H9 (cell line): ENCODE results near the gene BMP2K. TPM values are rescaled to one million over a fixed set of nuclear protein-coding genes. Genes with fewer than 3 reads are reported as not detected.

Experiments
- DNase-seq: peaks from one replicate; pipeline ENCODE4 v3.0.0-alpha.2; 2017
- H2AFZ ChIP-seq: one replicate; pipeline ENCODE4 v1.6.1; 2013; ENCODE audit warnings: mild to moderate bottlenecking, low read length, control low read depth, moderate library complexity
- H2AK5ac ChIP-seq: 2 replicates; pipeline ENCODE4 v1.6.1; 2013; ENCODE audit warnings: low read length, control low read depth, mixed read lengths; ENCODE audit not compliant: insufficient read length
- H2BK120ac ChIP-seq: one replicate; pipeline ENCODE4 v1.6.1; 2013; ENCODE audit warnings: low read depth, mild to moderate bottlenecking, low read length, control low read depth, inconsistent platforms; ENCODE audit not compliant: poor library complexity, severe bottlenecking
- H2BK12ac ChIP-seq: 2 replicates; pipeline ENCODE4 v1.6.1; 2013; ENCODE audit warnings: low read length, control low read depth, mixed read lengths, low read depth; ENCODE audit not compliant: insufficient read length
- H2BK15ac ChIP-seq: 2 replicates; pipeline ENCODE4 v1.6.1; 2013; ENCODE audit warnings: low read depth, low read length, control low read depth
- H2BK20ac ChIP-seq: one replicate; pipeline ENCODE4 v1.6.1; 2013; ENCODE audit warnings: low read depth, mild to moderate bottlenecking, low read length, control low read depth, inconsistent platforms; ENCODE audit not compliant: poor library complexity, severe bottlenecking
- H2BK5ac ChIP-seq: 2 replicates; pipeline ENCODE4 v1.6.1; 2013; ENCODE audit warnings: low read length, control low read depth, mixed read lengths; ENCODE audit not compliant: insufficient read length
- H3K14ac ChIP-seq: 2 replicates; pipeline ENCODE4 v1.6.1; 2013; ENCODE audit warnings: low read length, control low read depth; ENCODE audit not compliant: insufficient read depth
- H3K18ac ChIP-seq: 2 replicates; pipeline ENCODE4 v1.6.1; 2013; ENCODE audit warnings: low read depth, mild to moderate bottlenecking, mixed read lengths, low read length, control low read depth; ENCODE audit not compliant: insufficient read length
- H3K23ac ChIP-seq: 2 replicates; pipeline ENCODE4 v1.6.1; 2013; ENCODE audit warnings: low read length, control low read depth, mixed read lengths, low read depth; ENCODE audit not compliant: insufficient read length
- H3K23me2 ChIP-seq: 2 replicates; pipeline ENCODE4 v1.6.1; 2013; ENCODE audit warnings: low read depth, mild to moderate bottlenecking, mixed read lengths, low read length, control low read depth; ENCODE audit not compliant: insufficient read length, poor library complexity, severe bottlenecking
- H3K27ac ChIP-seq: 2 replicates; pipeline ENCODE4 v1.5.1; 2013; ENCODE audit warnings: low read length, control low read depth, mixed read lengths, low read depth; ENCODE audit not compliant: insufficient read length
- H3K27me3 ChIP-seq: 2 replicates; pipeline ENCODE4 v1.6.1; 2013; ENCODE audit warnings: low read length, control low read depth, inconsistent platforms; ENCODE audit not compliant: insufficient read depth
- H3K4ac ChIP-seq: 2 replicates; pipeline ENCODE4 v1.6.1; 2013; ENCODE audit warnings: low read depth, mild to moderate bottlenecking, control low read depth, inconsistent platforms, low read length, moderate library complexity
- H3K4me1 ChIP-seq: 2 replicates; pipeline ENCODE4 v1.6.1; 2013; ENCODE audit warnings: low read length, control low read depth, inconsistent platforms; ENCODE audit not compliant: insufficient read depth
- H3K4me2 ChIP-seq: 2 replicates; pipeline ENCODE4 v1.6.1; 2013; ENCODE audit warnings: low read length, control low read depth, mixed read lengths; ENCODE audit not compliant: insufficient read length, insufficient read depth
- H3K56ac ChIP-seq: 2 replicates; pipeline ENCODE4 v1.6.1; 2013; ENCODE audit warnings: low read depth, mild to moderate bottlenecking, mixed read lengths, low read length, control low read depth; ENCODE audit not compliant: insufficient read length
- H3K79me1 ChIP-seq: 2 replicates; pipeline ENCODE4 v1.6.1; 2013; ENCODE audit warnings: low read depth, mild to moderate bottlenecking, moderate library complexity, low read length, control low read depth, inconsistent platforms; ENCODE audit not compliant: insufficient read depth, poor library complexity, severe bottlenecking
- H3K79me2 ChIP-seq: 2 replicates; pipeline ENCODE4 v1.6.1; 2013; ENCODE audit warnings: low read length, control low read depth, inconsistent platforms; ENCODE audit not compliant: insufficient read depth
- H3K9ac ChIP-seq: 2 replicates; pipeline ENCODE4 v1.6.1; 2013; ENCODE audit warnings: low read length, control low read depth, mixed read lengths; ENCODE audit not compliant: insufficient read length; ENCODE audit errors: extremely low read depth
- H3K9me3 ChIP-seq: one replicate; pipeline ENCODE4 v1.6.1; 2013; ENCODE audit warnings: low read depth, low read length, inconsistent platforms; ENCODE audit not compliant: control insufficient read depth
- H3T11ph ChIP-seq: one replicate; pipeline ENCODE4 v1.6.1; 2013; ENCODE audit warnings: mild to moderate bottlenecking, low read length, control low read depth, inconsistent platforms
- H4K20me1 ChIP-seq: one replicate; pipeline ENCODE4 v1.6.1; 2013; ENCODE audit not compliant: control insufficient read depth, insufficient read length, insufficient read depth
- H4K5ac ChIP-seq: 2 replicates; pipeline ENCODE4 v1.6.1; 2013; ENCODE audit warnings: low read depth, mild to moderate bottlenecking, mixed read lengths, low read length, control low read depth; ENCODE audit not compliant: insufficient read length
- H4K8ac ChIP-seq: replicated peaks from 2 replicates; pipeline ENCODE4 v1.6.1; 2013; ENCODE audit warnings: low read length, control low read depth, mixed read lengths, low read depth; ENCODE audit not compliant: insufficient read length
- H4K91ac ChIP-seq: 2 replicates; pipeline ENCODE4 v1.6.1; 2013; ENCODE audit warnings: low read depth, mild to moderate bottlenecking, moderate library complexity, mixed read lengths, low read length, control low read depth; ENCODE audit not compliant: insufficient read length
- H3K27ac Mint-ChIP-seq, 3 experiments: 2 replicates in 2 of 3; 3 replicates in 1 of 3; pipeline ENCODE4 v1.8.0; 2020 to 2021; ENCODE audit warnings: mixed read lengths in 3 of 3, mild to moderate bottlenecking in 1 of 3, moderate library complexity in 1 of 3
- H3K27me3 Mint-ChIP-seq: 2 replicates; pipeline ENCODE4 v1.8.0; 2021; ENCODE audit warnings: low read depth, mild to moderate bottlenecking, moderate library complexity, mixed read lengths
- H3K36me3 Mint-ChIP-seq, 3 experiments: 2 replicates in 2 of 3; 3 replicates in 1 of 3; pipeline ENCODE4 v1.8.0; 2020 to 2021; ENCODE audit warnings: low read depth in 3 of 3, mixed read lengths in 3 of 3; ENCODE audit not compliant: insufficient read depth in 1 of 3
- H3K4me1 Mint-ChIP-seq, 2 experiments: 2 replicates each; pipeline ENCODE4 v1.8.0; 2020; ENCODE audit warnings: mixed read lengths in 2 of 2
- H3K4me3 Mint-ChIP-seq, 2 experiments: 2 replicates in 1 of 2; 3 replicates in 1 of 2; pipeline ENCODE4 v1.8.0; 2020 to 2021; ENCODE audit warnings: mild to moderate bottlenecking in 2 of 2, mixed read lengths in 2 of 2, moderate library complexity in 1 of 2
- H3K9me3 Mint-ChIP-seq, 2 experiments: 2 replicates in 1 of 2; 3 replicates in 1 of 2; pipeline ENCODE4 v1.8.0; 2020; ENCODE audit warnings: mild to moderate bottlenecking in 2 of 2, mixed read lengths in 2 of 2, moderate library complexity in 1 of 2
- WGBS: extraction: QIAGEN DNeasy Blood & Tissue Kit; methylation state at CpG from one replicate; pipeline ENCODE4 v1.1.7; 2013; ENCODE audit warnings: missing lambda C conversion rate, low lambda C conversion rate, mixed read lengths; ENCODE audit not compliant: insufficient read length; ENCODE audit errors: extremely low coverage; 5-methylcytosine and 5-hydroxymethylcytosine counted together
- total RNA-seq: library from RNA; stranded (reverse); gene quantifications from 2 replicates; pipeline ENCODE4 v1.2.1, GENCODE V29; 2021
- TF ChIP-seq, protein P1 (sequence below): fragments of 200-600 bp; sonication (generic); conservative IDR thresholded peaks from 3 replicates; pipeline ENCODE4 v1.8.0; 2021; ENCODE audit warnings: antibody characterized with exemption, mild to moderate bottlenecking

Gene BMP2K
- total RNA-seq, 1 experiment from 2014 or later, result 26.4 TPM

DNA sequence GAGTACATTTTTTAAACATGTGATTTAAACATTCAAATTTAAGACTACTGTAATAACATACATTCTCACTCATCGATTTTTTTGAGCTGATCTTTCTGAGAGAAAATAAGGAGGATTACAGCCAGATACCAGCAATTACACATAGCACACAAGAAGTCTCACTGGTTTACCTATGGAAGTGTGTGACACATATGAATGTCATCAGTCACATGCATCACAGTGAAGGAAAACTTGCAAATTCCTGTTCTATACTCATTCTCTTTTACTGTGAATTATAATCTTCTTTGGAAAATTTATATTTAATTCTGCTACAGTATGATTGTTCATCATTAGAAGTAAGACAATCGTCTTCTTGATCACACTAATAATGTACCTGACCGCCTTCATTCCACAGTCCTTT, 21.3 kb upstream of the BMP2K start:
- Histone ChIP-seq H2BK15ac (no peak overlapping the region), H3K4me1 (no peaks in the 10 kb centered on the region), H3K79me1 (no peaks in the 10 kb centered on the region), H3K79me2 (no peaks in the 10 kb centered on the region), H2BK120ac (no peak overlapping the region), H3K4me2 (no peak overlapping the region), H3K27ac (no peak overlapping the region), H2BK20ac (no peak overlapping the region), H4K91ac (no peak overlapping the region), H3T11ph (no peak overlapping the region), H3K23me2 (no peaks in the 10 kb centered on the region), H3K27me3 (no peaks in the 10 kb centered on the region), H3K56ac (no peak overlapping the region), H3K9ac (no peak overlapping the region), H2AFZ (no peak overlapping the region), H4K20me1 (no peaks in the 10 kb centered on the region), H3K23ac (no peak overlapping the region), H2BK12ac (no peak overlapping the region), H4K8ac (no peak overlapping the region), H3K9me3 (no peaks in the 10 kb centered on the region), H3K14ac (no peak overlapping the region), H3K4ac (no peak overlapping the region), H2AK5ac (no peak overlapping the region), H2BK5ac (no peak overlapping the region), H4K5ac (no peak overlapping the region), H3K18ac (no peak overlapping the region)
- Mint-ChIP-seq H3K4me3 (no peak overlapping the region), H3K27me3 (no peaks in the 10 kb centered on the region; the same call in 1 of the 2 replicates), H3K4me1 (no peaks in the 10 kb centered on the region), H3K9me3 (no peaks in the 10 kb centered on the region), H3K27ac (no peak overlapping the region), H3K36me3 (no peaks in the 10 kb centered on the region)
- DNase-seq, result no peak
- WGBS, result no CpG with 5 or more reads among the region's 3 CpGs
- TF ChIP-seq, protein P1, sequence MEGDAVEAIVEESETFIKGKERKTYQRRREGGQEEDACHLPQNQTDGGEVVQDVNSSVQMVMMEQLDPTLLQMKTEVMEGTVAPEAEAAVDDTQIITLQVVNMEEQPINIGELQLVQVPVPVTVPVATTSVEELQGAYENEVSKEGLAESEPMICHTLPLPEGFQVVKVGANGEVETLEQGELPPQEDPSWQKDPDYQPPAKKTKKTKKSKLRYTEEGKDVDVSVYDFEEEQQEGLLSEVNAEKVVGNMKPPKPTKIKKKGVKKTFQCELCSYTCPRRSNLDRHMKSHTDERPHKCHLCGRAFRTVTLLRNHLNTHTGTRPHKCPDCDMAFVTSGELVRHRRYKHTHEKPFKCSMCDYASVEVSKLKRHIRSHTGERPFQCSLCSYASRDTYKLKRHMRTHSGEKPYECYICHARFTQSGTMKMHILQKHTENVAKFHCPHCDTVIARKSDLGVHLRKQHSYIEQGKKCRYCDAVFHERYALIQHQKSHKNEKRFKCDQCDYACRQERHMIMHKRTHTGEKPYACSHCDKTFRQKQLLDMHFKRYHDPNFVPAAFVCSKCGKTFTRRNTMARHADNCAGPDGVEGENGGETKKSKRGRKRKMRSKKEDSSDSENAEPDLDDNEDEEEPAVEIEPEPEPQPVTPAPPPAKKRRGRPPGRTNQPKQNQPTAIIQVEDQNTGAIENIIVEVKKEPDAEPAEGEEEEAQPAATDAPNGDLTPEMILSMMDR, result no peak
